GM19193 (cell line): ENCODE measurements around the gene PSAT1.

Source experiments
- POLR2A ChIP-seq: IDR thresholded peaks from 4 replicates; pipeline ENCODE4 v1.6.1; 2011; ENCODE audit not compliant: insufficient read depth, insufficient read length; ENCODE audit errors: extremely low read depth

PSAT1 gene

GRCh38 chr9:78363221-78363620, 66.3 kb downstream of the PSAT1 start:
- no peak for TF ChIP-seq POLR2A

GRCh38 chr9:78365748-78366697, 69.1 kb downstream of the PSAT1 start:
- TF ChIP-seq POLR2A: no peak

DNA sequence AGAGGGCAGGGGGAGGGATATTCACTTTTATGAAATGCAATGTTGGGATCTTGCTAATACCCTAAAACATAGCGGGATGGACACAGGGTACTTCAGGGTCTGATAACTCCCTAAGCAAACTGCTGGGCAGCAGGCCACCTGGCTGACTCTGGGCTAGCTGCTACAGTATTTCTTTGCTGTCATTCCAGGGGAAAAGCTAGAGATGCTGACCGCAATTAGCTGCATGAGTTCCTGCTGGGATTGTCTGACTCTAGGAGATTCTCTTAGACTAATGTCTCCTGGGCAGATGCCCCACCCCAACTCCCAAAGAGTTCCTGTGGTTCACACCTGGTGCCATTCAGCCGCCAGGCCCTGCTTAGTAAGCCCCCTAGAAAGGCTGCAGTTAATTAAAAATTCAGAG, 69.9 kb downstream of the PSAT1 start:
- TF ChIP-seq POLR2A: no peak

GRCh38 chr9:78368236-78368635, 71.3 kb downstream of the PSAT1 start:
- TF ChIP-seq POLR2A: no peak

DNA sequence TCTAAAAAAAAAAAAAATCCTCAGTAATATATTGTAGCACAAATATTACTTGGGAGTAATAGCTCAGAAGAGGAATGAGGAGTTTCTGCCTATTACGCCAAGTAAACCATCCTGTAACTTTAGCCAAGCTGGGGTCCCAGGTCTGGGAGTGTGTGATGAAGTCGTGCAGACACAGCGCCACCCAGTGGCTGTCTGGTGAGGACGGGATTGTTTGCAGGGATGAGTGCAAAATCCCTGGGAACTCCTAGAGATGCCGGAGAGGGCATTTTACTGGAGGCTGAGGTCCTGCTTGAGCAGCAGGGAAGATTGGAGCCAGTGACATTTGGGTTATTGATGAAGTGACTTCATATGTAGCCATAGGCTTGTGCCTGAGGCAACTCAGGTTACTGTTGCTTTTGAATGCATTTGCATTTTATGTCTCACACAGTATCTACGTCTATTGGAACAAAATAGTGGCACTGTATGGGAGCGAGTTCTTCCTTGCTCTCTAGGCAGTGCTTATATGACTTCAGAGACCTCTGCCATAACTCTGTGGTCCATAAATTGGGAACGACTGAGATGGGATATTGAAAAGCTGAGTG, 72.8 kb downstream of the PSAT1 start:
- no peak for TF ChIP-seq POLR2A

DNA sequence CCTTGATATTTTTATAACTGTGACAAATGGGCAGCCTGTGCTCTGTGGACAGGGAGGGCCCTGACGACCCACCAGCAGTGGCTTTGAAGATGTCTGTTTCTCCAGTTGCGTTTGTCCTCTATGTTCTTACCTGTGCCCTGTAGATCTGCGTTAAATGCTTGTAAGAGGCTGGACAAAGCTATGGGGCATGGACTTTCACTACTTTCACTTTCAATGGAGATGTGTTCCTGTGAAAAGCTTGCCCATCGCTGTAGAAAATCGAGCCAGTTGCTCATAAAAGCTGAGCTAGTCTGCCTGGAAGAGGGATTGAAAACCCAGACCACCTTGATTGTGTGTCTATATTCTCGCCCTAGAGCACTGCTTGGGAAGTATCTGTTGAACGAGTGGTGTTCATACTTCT, 74.1 kb downstream of the PSAT1 start:
- no peak for TF ChIP-seq POLR2A

GRCh38 chr9:78371981-78372380, 75.1 kb downstream of the PSAT1 start:
- no peak for TF ChIP-seq POLR2A
